ENCODE measurements around the gene PHF12.

The PHF12 gene

GRCh38 chr17:28992185-28992584 lies 40.9 kb upstream of the PHF12 start:
- H3K9me3 ChIP-seq (ENCODE audit: insufficient read depth, low read length), result no peaks in the 10 kb centered on the region
- no peak overlapping the region for H3K4me2 ChIP-seq (ENCODE audit: low read length)
- H3K4me3 ChIP-seq (ENCODE audit: low read length), result no peak overlapping the region
- H3K36me3 ChIP-seq (replicated peaks; ENCODE audit: low read depth, low read length), result no peaks in the 10 kb centered on the region
- no peaks in the 10 kb centered on the region for H4K20me1 ChIP-seq (ENCODE audit: insufficient read depth, low read length)
- no peak for TF ChIP-seq EZH2phosphoT487 (IDR thresholded peaks at IDR 0.05; ENCODE audit: low read depth)
- TF ChIP-seq CTCF (IDR thresholded peaks at IDR 0.05; ENCODE audit: low read depth, low read length), result no peak
- H2AFZ ChIP-seq (ENCODE audit: low read depth, low read length), result no peak overlapping the region
- no peak overlapping the region for H3K9ac ChIP-seq (ENCODE audit: low read length)
- H3K79me2 ChIP-seq (ENCODE audit: low read length), result no peaks in the 10 kb centered on the region
- H3K4me1 ChIP-seq (ENCODE audit: low read length), result peaks cover 5% of the 10 kb centered on the region; the same call in 1 of the 2 replicates
- no peak overlapping the region for H3K27ac ChIP-seq (ENCODE audit: low read length)
- no peaks in the 10 kb centered on the region for H3K27me3 ChIP-seq (ENCODE audit: low read depth, low read length)

- H3K9me3 ChIP-seq (ENCODE audit: insufficient read depth, low read length), result no peaks in the 10 kb centered on the region
- no peak overlapping the region for H3K4me3 ChIP-seq (ENCODE audit: low read length)
- H3K36me3 ChIP-seq (replicated peaks; ENCODE audit: low read depth, low read length), result no peaks in the 10 kb centered on the region
- H3K9ac ChIP-seq (ENCODE audit: low read length), result no peak overlapping the region
- no peaks in the 10 kb centered on the region for H4K20me1 ChIP-seq (ENCODE audit: insufficient read depth, low read length)
- H3K4me2 ChIP-seq (ENCODE audit: low read length), result no peak overlapping the region
- H3K79me2 ChIP-seq (ENCODE audit: low read length), result no peaks in the 10 kb centered on the region
- peaks cover 5% of the 10 kb centered on the region; the same call in 1 of the 2 replicates for H3K4me1 ChIP-seq (ENCODE audit: low read length)
- no peak overlapping the region for H2AFZ ChIP-seq (ENCODE audit: low read depth, low read length)
- H3K27ac ChIP-seq (ENCODE audit: low read length), result no peak overlapping the region
- no peak for TF ChIP-seq CTCF (IDR thresholded peaks at IDR 0.05; ENCODE audit: low read depth, low read length)
- TF ChIP-seq EZH2phosphoT487 (IDR thresholded peaks at IDR 0.05; ENCODE audit: low read depth), result no peak
- H3K27me3 ChIP-seq (ENCODE audit: low read depth, low read length), result no peaks in the 10 kb centered on the region
These were observed 40.5 kb upstream of the PHF12 start for GRCh38 chr17:28991779-28992178.

GRCh38 chr17:28989028-28989427 lies 37.7 kb upstream of the PHF12 start:
- Histone ChIP-seq H3K4me2 (ENCODE audit: low read length) (no peak overlapping the region), H3K4me3 (ENCODE audit: low read length) (no peak overlapping the region), H4K20me1 (ENCODE audit: insufficient read depth, low read length) (no peaks in the 10 kb centered on the region), H3K9me3 (ENCODE audit: insufficient read depth, low read length) (no peaks in the 10 kb centered on the region), H3K36me3 (replicated peaks; ENCODE audit: low read depth, low read length) (no peaks in the 10 kb centered on the region), H3K9ac (ENCODE audit: low read length) (no peak overlapping the region), H3K79me2 (ENCODE audit: low read length) (no peaks in the 10 kb centered on the region), H2AFZ (ENCODE audit: low read depth, low read length) (no peak overlapping the region), H3K4me1 (ENCODE audit: low read length) (no peaks in the 10 kb centered on the region), H3K27me3 (ENCODE audit: low read depth, low read length) (no peaks in the 10 kb centered on the region), H3K27ac (ENCODE audit: low read length) (no peak overlapping the region)
- TF ChIP-seq CTCF (IDR thresholded peaks at IDR 0.05; ENCODE audit: low read depth, low read length), result no peak
- TF ChIP-seq EZH2phosphoT487 (IDR thresholded peaks at IDR 0.05; ENCODE audit: low read depth), result no peak

- no peak overlapping the region for H3K9ac ChIP-seq (ENCODE audit: low read length)
- H3K36me3 ChIP-seq (replicated peaks; ENCODE audit: low read depth, low read length), result no peaks in the 10 kb centered on the region
These were observed 37.2 kb upstream of the PHF12 start for GRCh38 chr17:28988475-28988874.

More at GRCh38 chr17:28988475-28988874, 37.2 kb upstream of the PHF12 start:
- Histone ChIP-seq H3K27ac (ENCODE audit: low read length) (no peak overlapping the region), H3K79me2 (ENCODE audit: low read length) (no peaks in the 10 kb centered on the region), H2AFZ (ENCODE audit: low read depth, low read length) (no peak overlapping the region), H4K20me1 (ENCODE audit: insufficient read depth, low read length) (no peaks in the 10 kb centered on the region), H3K9me3 (ENCODE audit: insufficient read depth, low read length) (no peaks in the 10 kb centered on the region), H3K4me2 (ENCODE audit: low read length) (no peak overlapping the region), H3K27me3 (ENCODE audit: low read depth, low read length) (no peaks in the 10 kb centered on the region), H3K4me1 (ENCODE audit: low read length) (no peaks in the 10 kb centered on the region), H3K4me3 (ENCODE audit: low read length) (no peak overlapping the region)
- TF ChIP-seq CTCF (IDR thresholded peaks at IDR 0.05; ENCODE audit: low read depth, low read length), result no peak
- no peak for TF ChIP-seq EZH2phosphoT487 (IDR thresholded peaks at IDR 0.05; ENCODE audit: low read depth)

Measured in OCI-LY3 (cell line).